Panc1 (cell line): ENCODE results near the gene PUSL1. TPM values are rescaled to one million over a fixed set of nuclear protein-coding genes. Genes with fewer than 3 reads are reported as not detected.
A peak's percentile ranks its signal among the peaks of the same experiment; 100 is the strongest.

Experiments
- ATAC-seq: fragments of 200-7000 bp; cut with Tn5 transposase; 2 replicates; pipeline ENCODE4 v1.9.1; 2020; ENCODE audit warnings: mild to moderate bottlenecking, moderate library complexity
- BruUV-seq: library from RNA; stranded (reverse); fragments of 400-500 nt; replicated peaks from 2 replicates; lab custom pipeline; 2021; lab: Mats Ljungman, UMichigan
- CTCF ChIA-PET: fragments of 300-600 bp; sonication (Branson Sonifier 250); formaldehyde crosslinking; loops from one replicate; lab custom pipeline; 2022; ENCODE audit warnings: antibody characterized with exemption; lab: Charles Lee
- POLR2A ChIA-PET: fragments of 300-600 bp; sonication (Branson Sonifier 250); formaldehyde crosslinking; loops from one replicate; lab custom pipeline; 2022; ENCODE audit warnings: antibody characterized with exemption; lab: Charles Lee
- DNase-seq: peaks from one replicate; pipeline ENCODE4 v3.0.0-alpha.2; 2010; ENCODE audit warnings: low read depth, low spot score
- H3K27ac ChIP-seq: 2 replicates; pipeline ENCODE4 v1.5.1; 2011; ENCODE audit warnings: mild to moderate bottlenecking, low read length, inconsistent platforms
- H3K27me3 ChIP-seq: fragments of 200-500 bp; sonication (Bioruptor generic); 2 replicates; pipeline ENCODE4 v1.6.0; 2014; ENCODE audit warnings: low read length, inconsistent platforms; ENCODE audit not compliant: control insufficient read depth, insufficient read depth
- H3K36me3 ChIP-seq: fragments of 200-500 bp; sonication (Bioruptor generic); 2 replicates; pipeline ENCODE4 v1.5.1; 2014; ENCODE audit warnings: inconsistent platforms, mild to moderate bottlenecking, low read length, moderate library complexity; ENCODE audit not compliant: control insufficient read depth, insufficient read depth
- H3K4me1 ChIP-seq: 2 replicates; pipeline ENCODE4 v1.5.1; 2011; ENCODE audit warnings: inconsistent platforms, mild to moderate bottlenecking, low read length, moderate library complexity; ENCODE audit not compliant: control insufficient read depth, insufficient read depth
- H3K4me3 ChIP-seq, 2 experiments: 2 replicates each; pipeline ENCODE4 v1.5.1; 2011 to 2012; ENCODE audit warnings: low read depth in 2 of 2, low read length in 2 of 2, mild to moderate bottlenecking in 2 of 2, inconsistent platforms in 1 of 2, moderate library complexity in 1 of 2
- H3K9me3 ChIP-seq: fragments of 200-500 bp; sonication (Bioruptor generic); 2 replicates; pipeline ENCODE4 v1.5.1; 2014; ENCODE audit warnings: low read depth, mild to moderate bottlenecking, inconsistent platforms, low read length, moderate library complexity; ENCODE audit not compliant: control insufficient read depth, insufficient read depth
- CTCF ChIP-seq: fragments of 450-650 bp; IDR thresholded peaks from 2 replicates; pipeline ENCODE4 v1.5.1; 2017; ENCODE audit warnings: mild to moderate bottlenecking
- POLR2AphosphoS5 ChIP-seq: IDR thresholded peaks from 2 replicates; pipeline ENCODE4 v1.6.1; 2012; ENCODE audit warnings: mild to moderate bottlenecking, low read depth, low read length, moderate library complexity
- REST ChIP-seq, 2 experiments: IDR thresholded peaks; 2 replicates each; pipeline ENCODE4 v1.6.1; 2011 to 2012; ENCODE audit warnings: low read depth in 2 of 2, control low read depth in 1 of 2, low read length in 1 of 2, mild to moderate bottlenecking in 1 of 2, moderate library complexity in 1 of 2; ENCODE audit not compliant: insufficient read depth in 1 of 2
- SIN3A ChIP-seq: IDR thresholded peaks from 2 replicates; pipeline ENCODE4 v1.6.1; 2012; ENCODE audit warnings: low read depth, mild to moderate bottlenecking, low read length, moderate library complexity, borderline replicate concordance; ENCODE audit not compliant: insufficient read depth
- TCF7L2 ChIP-seq: IDR thresholded peaks from 2 replicates; pipeline ENCODE4 v1.6.1; 2011; ENCODE audit warnings: mild to moderate bottlenecking, low read depth, low read length, inconsistent platforms
- in situ Hi-C: cut with HindIII; loops from 2 replicates; pipeline ENCODE4 v1.10.0; 2016; ENCODE audit warnings: low sequenced_read_pairs, low pct_unique_long_range_greater_than_20kb
- intact Hi-C: fragments of 100-400 bp; cut with micrococcal nuclease; formaldehyde crosslinking; loops from one replicate; pipeline ENCODE4 v1.10.0; 2022; ENCODE audit not compliant: unreplicated experiment
- total RNA-seq: library from RNA; stranded (reverse); gene quantifications from one replicate; pipeline ENCODE4 v1.2.1, GENCODE V29; 2021; ENCODE audit not compliant: unreplicated experiment

Gene PUSL1
- total RNA-seq, 1 experiment from 2014 or later = 46.9 TPM

GRCh38 chr1:1290238-1290731, 18.1 kb upstream of the PUSL1 start:
- intact Hi-C loops = no loop called here
- no peaks in the 10 kb centered on the region for H3K36me3 ChIP-seq
- no peak overlapping the region for H3K27ac ChIP-seq
- ATAC-seq (0 out of 2 replicates have a peak, but pooled peaks have one; percentile 40), DNase-seq (no peak)
- in situ Hi-C loops = no loop called here
- no peaks in the 10 kb centered on the region for H3K27me3 ChIP-seq
- BruUV-seq = no TSS peak
- ChIA-PET POLR2A (no interaction called here), CTCF (interaction anchor here (1.0 kb wide), 1 partner anchor 21 kb away, joined by 3 read pairs; no protein-coding TSS in a partner anchor)
- peaks cover 12% of the 10 kb centered on the region for H3K4me1 ChIP-seq
- TF ChIP-seq POLR2AphosphoS5 (no peak), CTCF (peak; percentile 85)
- no peak overlapping the region for H3K4me3 ChIP-seq
- no peaks in the 10 kb centered on the region for H3K9me3 ChIP-seq

GRCh38 chr1:1291023-1291528, 17.3 kb upstream of the PUSL1 start:
- CTCF ChIA-PET = interaction anchor here (0.6 to 1.1 kb wide), 10 partner anchors 9 to 368 kb away, joined by 3 to 11 read pairs (median 6); partner anchors contain the start of gene ISG15
- no TSS peak for BruUV-seq
- no peak overlapping the region for H3K27ac ChIP-seq
- DNase-seq = no peak
- TF ChIP-seq REST (IDR thresholded peaks at IDR 0.05; ENCODE audit: insufficient read depth in 1 of 2, low read depth in 2 of 2, low read length in 1 of 2) (no peak), TCF7L2 (no peak), POLR2AphosphoS5 (no peak), SIN3A (no peak), CTCF (no peak)
- H3K27me3 ChIP-seq = no peaks in the 10 kb centered on the region
- no peak overlapping the region for H3K4me3 ChIP-seq
- intact Hi-C loops (no loop called here), in situ Hi-C loops (no loop called here)
- peak; percentile 41 for ATAC-seq
- H3K9me3 ChIP-seq = no peaks in the 10 kb centered on the region
- no peaks in the 10 kb centered on the region for H3K36me3 ChIP-seq
- POLR2A ChIA-PET = no interaction called here
- peaks cover 12% of the 10 kb centered on the region for H3K4me1 ChIP-seq
